Thoracic aorta (tissue), 2 donors: Measurements from ENCODE around the gene ZFPM1. TPM values are rescaled to one million over a fixed set of nuclear protein-coding genes. Genes with fewer than 3 reads are reported as not detected.

Experiments
- ATAC-seq: fragments of 150-250 bp; one replicate; pipeline ENCODE4 v1.8.0; 2017; ENCODE audit warnings: low read depth; ENCODE audit not compliant: insufficient number of reproducible peaks, low FRiP score
- DNase-seq: peaks from one replicate; pipeline ENCODE4 v3.0.0-alpha.2; 2020; ENCODE audit warnings: low spot score
- H3K27ac ChIP-seq, 2 donors: fragments of 200-600 bp; sonication (generic); 1 replicate in 1 of 2; 2 replicates in 1 of 2; pipeline ENCODE4 v1.5.1; 2016; ENCODE audit warnings: mild to moderate bottlenecking in 2 of 2, moderate library complexity in 2 of 2
- H3K27me3 ChIP-seq: fragments of 200-600 bp; sonication (generic); replicated peaks from 2 replicates; pipeline ENCODE4 v1.6.0; 2016; ENCODE audit warnings: mild to moderate bottlenecking; ENCODE audit not compliant: insufficient read depth
- H3K36me3 ChIP-seq: fragments of 200-600 bp; sonication (generic); one replicate; pipeline ENCODE4 v1.5.1; 2016
- H3K4me1 ChIP-seq, 2 donors: fragments of 200-600 bp; sonication (generic); 1 replicate in 1 of 2; 2 replicates in 1 of 2; pipeline versions ENCODE4 v1.5.1 to v1.6.0; 2016; ENCODE audit warnings: low read depth in 2 of 2, mild to moderate bottlenecking in 1 of 2; ENCODE audit not compliant: control insufficient read depth in 1 of 2
- H3K4me3 ChIP-seq: fragments of 200-600 bp; sonication (generic); 2 replicates; pipeline ENCODE4 v1.5.1; 2016; ENCODE audit warnings: mild to moderate bottlenecking
- H3K9me3 ChIP-seq: fragments of 200-600 bp; sonication (generic); 2 replicates; pipeline ENCODE4 v1.5.1; 2016
- CTCF ChIP-seq: fragments of 200-600 bp; sonication (generic); IDR thresholded peaks from one replicate; pipeline ENCODE4 v1.5.1; 2019; ENCODE audit warnings: antibody characterized with exemption
- total RNA-seq, 2 donors: library from RNA; depleted of rRNA; stranded (reverse); fragments of >200 nt; gene quantifications; one replicate each; pipeline versions ENCODE4 v1.1.0 to v1.2.3, GENCODE V29; 2016

Gene ZFPM1
- total RNA-seq, 2 donors from 2014 or later = 1.8 to 2.5 TPM

GRCh38 chr16:88491001-88491559 is 38.0 kb downstream of the ZFPM1 start:
- no peaks in the 10 kb centered on the region for H3K4me1 ChIP-seq
- H3K36me3 ChIP-seq = no peaks in the 10 kb centered on the region
- no peak overlapping the region for H3K27ac ChIP-seq
- no peaks in the 10 kb centered on the region for H3K27me3 ChIP-seq
- TF ChIP-seq CTCF = no peak
- ATAC-seq (no peak), DNase-seq (no peak)
- no peaks in the 10 kb centered on the region for H3K9me3 ChIP-seq
- H3K4me3 ChIP-seq = no peak overlapping the region

- H3K36me3 ChIP-seq = no peaks in the 10 kb centered on the region
- H3K9me3 ChIP-seq = no peaks in the 10 kb centered on the region
- no peak overlapping the region for H3K27ac ChIP-seq
- no peak overlapping the region for H3K4me3 ChIP-seq
- no peaks in the 10 kb centered on the region for H3K4me1 ChIP-seq
- DNase-seq (no peak), ATAC-seq (no peak)
- no peaks in the 10 kb centered on the region for H3K27me3 ChIP-seq
- no peak for TF ChIP-seq CTCF
Measured at GRCh38 chr16:88491560-88492310, 38.7 kb downstream of the ZFPM1 start.

GRCh38 chr16:88493879-88494278 is 40.8 kb downstream of the ZFPM1 start:
- ATAC-seq (no peak), DNase-seq (no peak)
- Histone ChIP-seq H3K4me3 (no peak overlapping the region), H3K27me3 (no peaks in the 10 kb centered on the region), H3K27ac (no peak overlapping the region), H3K4me1 (no peaks in the 10 kb centered on the region), H3K9me3 (no peaks in the 10 kb centered on the region), H3K36me3 (no peaks in the 10 kb centered on the region)
- no peak for TF ChIP-seq CTCF

GRCh38 chr16:88494335-88495154 is 41.5 kb downstream of the ZFPM1 start:
- no peaks in the 10 kb centered on the region for H3K4me1 ChIP-seq
- ATAC-seq = no peak
- no peak overlapping the region for H3K27ac ChIP-seq
- no peaks in the 10 kb centered on the region for H3K36me3 ChIP-seq
- DNase-seq = no peak
- TF ChIP-seq CTCF = no peak
- H3K9me3 ChIP-seq = no peaks in the 10 kb centered on the region
- no peak overlapping the region for H3K4me3 ChIP-seq
- H3K27me3 ChIP-seq = no peaks in the 10 kb centered on the region

- Histone ChIP-seq H3K27ac (no peak overlapping the region), H3K36me3 (no peaks in the 10 kb centered on the region), H3K9me3 (no peaks in the 10 kb centered on the region), H3K4me1 (no peaks in the 10 kb centered on the region), H3K27me3 (no peaks in the 10 kb centered on the region), H3K4me3 (no peak overlapping the region)
- no peak for TF ChIP-seq CTCF
- ATAC-seq = no peak
- no peak for DNase-seq
Measured at GRCh38 chr16:88495268-88495772, 42.2 kb downstream of the ZFPM1 start.
